ENCODE data around the gene ADCY10. TPM values are rescaled to one million over a fixed set of nuclear protein-coding genes. Genes with fewer than 3 reads are reported as not detected.
"Not testable (repeated sequence)": the region's sequence is repeated elsewhere in the genome, so short reads cannot be mapped to it uniquely, and the experiment has no call there.

ADCY10 gene
- total and polyA plus RNA-seq, 4 donors: 0.32 to 0.79 (median 0.55) TPM

- no peak for DNase-seq (ENCODE audit: low read depth in 4 of 6, low spot score in 6 of 6)
- H3K9me3 ChIP-seq (ENCODE audit: control insufficient read depth, insufficient read depth, low read length): no peaks in the 10 kb centered on the region
- no peak overlapping the region for H3K27ac ChIP-seq (ENCODE audit: low read depth, low read length)
- H3K36me3 ChIP-seq (ENCODE audit: control insufficient read depth, insufficient read depth, low read length): no peaks in the 10 kb centered on the region
- no peaks in the 10 kb centered on the region for H3K27me3 ChIP-seq (ENCODE audit: control insufficient read depth, insufficient read depth, low read length)
- H3K4me1 ChIP-seq (ENCODE audit: control insufficient read depth, insufficient read depth, low read length): no peaks in the 10 kb centered on the region
- WGBS (ENCODE audit: insufficient coverage): 98% methylated on average over 7 of the region's 7 CpGs
- H3K4me3 ChIP-seq (ENCODE audit: low read depth, low read length): no peak overlapping the region
Observed at GRCh38 chr1:167878372-167879160, 35.4 kb downstream of the ADCY10 start.

GRCh38 chr1:167876597-167877175 is 37.2 kb downstream of the ADCY10 start:
- Histone ChIP-seq H3K27me3 (ENCODE audit: control insufficient read depth, insufficient read depth, low read length) (no peaks in the 10 kb centered on the region), H3K4me1 (ENCODE audit: control insufficient read depth, insufficient read depth, low read length) (no peaks in the 10 kb centered on the region), H3K9me3 (ENCODE audit: control insufficient read depth, insufficient read depth, low read length) (no peaks in the 10 kb centered on the region), H3K36me3 (ENCODE audit: control insufficient read depth, insufficient read depth, low read length) (no peaks in the 10 kb centered on the region), H3K27ac (ENCODE audit: low read depth, low read length) (no peak overlapping the region), H3K4me3 (ENCODE audit: low read depth, low read length) (no peak overlapping the region)
- no peak for DNase-seq (ENCODE audit: low read depth in 4 of 6, low spot score in 6 of 6)
- WGBS (ENCODE audit: insufficient coverage): 100% methylated on average over 1 of the region's 3 CpGs

GRCh38 chr1:167871331-167871730 is 42.6 kb downstream of the ADCY10 start:
- H3K36me3 ChIP-seq (ENCODE audit: control insufficient read depth, insufficient read depth, low read length): no peaks in the 10 kb centered on the region
- H3K4me3 ChIP-seq (ENCODE audit: low read depth, low read length): no peak overlapping the region
- DNase-seq (ENCODE audit: low read depth in 4 of 6, low spot score in 6 of 6): no peak
- H3K4me1 ChIP-seq (ENCODE audit: control insufficient read depth, insufficient read depth, low read length): no peaks in the 10 kb centered on the region
- no peaks in the 10 kb centered on the region for H3K27me3 ChIP-seq (ENCODE audit: control insufficient read depth, insufficient read depth, low read length)
- H3K9me3 ChIP-seq (ENCODE audit: control insufficient read depth, insufficient read depth, low read length): no peaks in the 10 kb centered on the region
- H3K27ac ChIP-seq (ENCODE audit: low read depth, low read length): no peak overlapping the region

- 65% methylated on average over 6 of the region's 16 CpGs for WGBS (ENCODE audit: insufficient coverage)
- not testable (repeated sequence) for H3K36me3 ChIP-seq (ENCODE audit: control insufficient read depth, insufficient read depth, low read length); H3K27ac ChIP-seq (ENCODE audit: low read depth, low read length); H3K4me3 ChIP-seq (ENCODE audit: low read depth, low read length); H3K27me3 ChIP-seq (ENCODE audit: control insufficient read depth, insufficient read depth, low read length); H3K4me1 ChIP-seq (ENCODE audit: control insufficient read depth, insufficient read depth, low read length); DNase-seq (ENCODE audit: low read depth in 4 of 6, low spot score in 6 of 6); H3K9me3 ChIP-seq (ENCODE audit: control insufficient read depth, insufficient read depth, low read length)
Observed at GRCh38 chr1:167869157-167870001, 44.6 kb downstream of the ADCY10 start.

GRCh38 chr1:167866739-167867414 is 47.1 kb downstream of the ADCY10 start:
- not testable (repeated sequence) for H3K27ac ChIP-seq (ENCODE audit: low read depth, low read length); H3K4me1 ChIP-seq (ENCODE audit: control insufficient read depth, insufficient read depth, low read length); H3K36me3 ChIP-seq (ENCODE audit: control insufficient read depth, insufficient read depth, low read length); H3K4me3 ChIP-seq (ENCODE audit: low read depth, low read length); DNase-seq (ENCODE audit: low read depth in 4 of 6, low spot score in 6 of 6); H3K9me3 ChIP-seq (ENCODE audit: control insufficient read depth, insufficient read depth, low read length); H3K27me3 ChIP-seq (ENCODE audit: control insufficient read depth, insufficient read depth, low read length)
- 100% methylated on average over 1 of the region's 8 CpGs for WGBS (ENCODE audit: insufficient coverage)

- not testable (repeated sequence) for H3K27ac ChIP-seq (ENCODE audit: low read depth, low read length); H3K4me3 ChIP-seq (ENCODE audit: low read depth, low read length); DNase-seq (ENCODE audit: low read depth in 4 of 6, low spot score in 6 of 6); H3K27me3 ChIP-seq (ENCODE audit: control insufficient read depth, insufficient read depth, low read length); H3K4me1 ChIP-seq (ENCODE audit: control insufficient read depth, insufficient read depth, low read length); H3K36me3 ChIP-seq (ENCODE audit: control insufficient read depth, insufficient read depth, low read length); H3K9me3 ChIP-seq (ENCODE audit: control insufficient read depth, insufficient read depth, low read length)
- 100% methylated on average over 1 of the region's 2 CpGs for WGBS (ENCODE audit: insufficient coverage)
Observed at GRCh38 chr1:167866326-167866725, 47.6 kb downstream of the ADCY10 start.

GRCh38 chr1:167865804-167866308 is 48.1 kb downstream of the ADCY10 start:
- not testable (repeated sequence) for H3K9me3 ChIP-seq (ENCODE audit: control insufficient read depth, insufficient read depth, low read length); DNase-seq (ENCODE audit: low read depth in 4 of 6, low spot score in 6 of 6); H3K4me1 ChIP-seq (ENCODE audit: control insufficient read depth, insufficient read depth, low read length); H3K4me3 ChIP-seq (ENCODE audit: low read depth, low read length); H3K27me3 ChIP-seq (ENCODE audit: control insufficient read depth, insufficient read depth, low read length); H3K36me3 ChIP-seq (ENCODE audit: control insufficient read depth, insufficient read depth, low read length); H3K27ac ChIP-seq (ENCODE audit: low read depth, low read length)
- 50% methylated on average over 1 of the region's 10 CpGs for WGBS (ENCODE audit: insufficient coverage)

- not testable (repeated sequence) for H3K27ac ChIP-seq (ENCODE audit: low read depth, low read length); H3K9me3 ChIP-seq (ENCODE audit: control insufficient read depth, insufficient read depth, low read length); H3K36me3 ChIP-seq (ENCODE audit: control insufficient read depth, insufficient read depth, low read length); H3K27me3 ChIP-seq (ENCODE audit: control insufficient read depth, insufficient read depth, low read length); DNase-seq (ENCODE audit: low read depth in 4 of 6, low spot score in 6 of 6); H3K4me1 ChIP-seq (ENCODE audit: control insufficient read depth, insufficient read depth, low read length); H3K4me3 ChIP-seq (ENCODE audit: low read depth, low read length)
Observed at GRCh38 chr1:167865193-167865592, 48.7 kb downstream of the ADCY10 start.

- Histone ChIP-seq H3K36me3 (ENCODE audit: control insufficient read depth, insufficient read depth, low read length) (no peaks in the 10 kb centered on the region), H3K27ac (ENCODE audit: low read depth, low read length) (no peak overlapping the region), H3K27me3 (ENCODE audit: control insufficient read depth, insufficient read depth, low read length) (no peaks in the 10 kb centered on the region), H3K9me3 (ENCODE audit: control insufficient read depth, insufficient read depth, low read length) (no peaks in the 10 kb centered on the region), H3K4me3 (ENCODE audit: low read depth, low read length) (no peak overlapping the region), H3K4me1 (ENCODE audit: control insufficient read depth, insufficient read depth, low read length) (no peaks in the 10 kb centered on the region)
- 100% methylated on average over 1 of the region's 6 CpGs for WGBS (ENCODE audit: insufficient coverage)
- DNase-seq (ENCODE audit: low read depth in 4 of 6, low spot score in 6 of 6): no peak
Observed at GRCh38 chr1:167864392-167865032, 49.4 kb downstream of the ADCY10 start.

All from spinal cord (tissue), 10 donors.